RWPE2 (cell line): ENCODE results near the gene EPN1.

ENCODE experiments used
- ATAC-seq: fragments of 200-7000 bp; cut with Tn5 transposase; 3 replicates; pipeline ENCODE4 v1.9.1; 2021; ENCODE audit warnings: low read depth
- DNase-seq: peaks from one replicate; pipeline ENCODE4 v3.0.0-alpha.2; 2020; ENCODE audit warnings: low spot score
- H3K27ac ChIP-seq: fragments of 450-650 bp; 2 replicates; pipeline ENCODE4 v1.5.1; 2017; ENCODE audit warnings: mild to moderate bottlenecking; ENCODE audit not compliant: poor library complexity, severe bottlenecking
- H3K27me3 ChIP-seq: fragments of 250-450 bp; sonication (Bioruptor Pico); 2 replicates; pipeline ENCODE4 v1.5.1; 2021; ENCODE audit warnings: mild to moderate bottlenecking, moderate library complexity; ENCODE audit not compliant: insufficient read depth, poor library complexity, severe bottlenecking
- H3K36me3 ChIP-seq: fragments of 250-450 bp; sonication (Bioruptor Pico); 2 replicates; pipeline ENCODE4 v1.5.1; 2020; ENCODE audit warnings: low read depth, mild to moderate bottlenecking, moderate library complexity
- H3K4me1 ChIP-seq: fragments of 250-450 bp; sonication (Bioruptor Pico); 2 replicates; pipeline ENCODE4 v1.5.1; 2021; ENCODE audit warnings: mild to moderate bottlenecking, moderate library complexity; ENCODE audit not compliant: insufficient read depth, poor library complexity, severe bottlenecking
- H3K4me3 ChIP-seq: fragments of 250-450 bp; sonication (Bioruptor Pico); 2 replicates; pipeline ENCODE4 v1.5.1; 2021; ENCODE audit warnings: mild to moderate bottlenecking, moderate library complexity; ENCODE audit not compliant: severe bottlenecking
- H3K9me3 ChIP-seq: fragments of 250-450 bp; sonication (Bioruptor Pico); 2 replicates; pipeline ENCODE4 v1.5.1; 2021; ENCODE audit warnings: mild to moderate bottlenecking, moderate library complexity; ENCODE audit not compliant: severe bottlenecking
- TF ChIP-seq, protein P1 (sequence below): fragments of 450-650 bp; IDR thresholded peaks from one replicate; pipeline ENCODE4 v1.5.1; 2017; ENCODE audit warnings: mild to moderate bottlenecking, moderate library complexity; ENCODE audit not compliant: poor library complexity, severe bottlenecking

EPN1 gene

DNA sequence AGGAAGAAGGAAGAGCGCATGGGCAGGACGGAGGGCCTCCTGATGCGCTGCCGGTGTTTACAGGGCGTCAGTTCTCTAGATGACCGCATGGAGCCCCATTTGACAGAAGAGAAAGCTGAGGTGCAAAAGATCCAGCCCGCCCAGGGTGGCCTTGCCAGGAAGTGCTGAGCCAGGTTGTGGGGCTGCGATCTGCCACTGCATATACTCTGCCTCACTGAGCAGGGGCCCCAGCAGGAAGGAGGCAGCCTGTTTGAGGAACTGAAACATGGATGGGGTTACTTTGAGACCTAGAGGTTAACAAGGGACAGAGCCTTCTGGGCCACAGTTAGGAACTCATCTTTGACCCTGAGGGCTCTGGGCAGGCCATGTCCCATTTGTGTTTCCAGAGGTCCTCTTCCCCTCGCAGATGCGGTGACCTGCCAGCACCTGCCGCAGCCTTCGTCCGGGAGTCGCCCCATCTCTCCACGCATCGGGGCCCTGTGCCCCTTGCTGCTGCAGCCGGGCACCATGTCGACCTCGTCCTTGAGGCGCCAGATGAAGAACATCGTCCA, 3.2 kb downstream of the EPN1 start:
- peaks cover 80% of the 10 kb centered on the region for H3K36me3 ChIP-seq
- DNase-seq, result no peak

GRCh38 chr19:55679343-55680257, 4.6 kb downstream of the EPN1 start:
- H3K27me3 ChIP-seq, result no peaks in the 10 kb centered on the region
- no peak overlapping the region for H3K27ac ChIP-seq
- H3K4me1 ChIP-seq, result peaks cover 16% of the 10 kb centered on the region
- no peaks in the 10 kb centered on the region for H3K9me3 ChIP-seq
- TF ChIP-seq, protein P1, sequence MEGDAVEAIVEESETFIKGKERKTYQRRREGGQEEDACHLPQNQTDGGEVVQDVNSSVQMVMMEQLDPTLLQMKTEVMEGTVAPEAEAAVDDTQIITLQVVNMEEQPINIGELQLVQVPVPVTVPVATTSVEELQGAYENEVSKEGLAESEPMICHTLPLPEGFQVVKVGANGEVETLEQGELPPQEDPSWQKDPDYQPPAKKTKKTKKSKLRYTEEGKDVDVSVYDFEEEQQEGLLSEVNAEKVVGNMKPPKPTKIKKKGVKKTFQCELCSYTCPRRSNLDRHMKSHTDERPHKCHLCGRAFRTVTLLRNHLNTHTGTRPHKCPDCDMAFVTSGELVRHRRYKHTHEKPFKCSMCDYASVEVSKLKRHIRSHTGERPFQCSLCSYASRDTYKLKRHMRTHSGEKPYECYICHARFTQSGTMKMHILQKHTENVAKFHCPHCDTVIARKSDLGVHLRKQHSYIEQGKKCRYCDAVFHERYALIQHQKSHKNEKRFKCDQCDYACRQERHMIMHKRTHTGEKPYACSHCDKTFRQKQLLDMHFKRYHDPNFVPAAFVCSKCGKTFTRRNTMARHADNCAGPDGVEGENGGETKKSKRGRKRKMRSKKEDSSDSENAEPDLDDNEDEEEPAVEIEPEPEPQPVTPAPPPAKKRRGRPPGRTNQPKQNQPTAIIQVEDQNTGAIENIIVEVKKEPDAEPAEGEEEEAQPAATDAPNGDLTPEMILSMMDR, result no peak
- DNase-seq (no peak), ATAC-seq (peak; percentile 30; the same call in 2 of the 3 replicates)
- no peak overlapping the region for H3K4me3 ChIP-seq
- peaks cover 82% of the 10 kb centered on the region for H3K36me3 ChIP-seq

More for the DNA sequence above, 3.2 kb downstream of the EPN1 start:
- Histone ChIP-seq H3K4me3 (no peak overlapping the region), H3K9me3 (no peaks in the 10 kb centered on the region), H3K4me1 (peaks cover 16% of the 10 kb centered on the region), H3K27ac (no peak overlapping the region), H3K27me3 (no peaks in the 10 kb centered on the region)
- no peak for ATAC-seq
- TF ChIP-seq, protein P1, result no peak

GRCh38 chr19:55680339-55681130, 5.5 kb downstream of the EPN1 start:
- H3K27ac ChIP-seq, result no peak overlapping the region
- H3K4me3 ChIP-seq, result no peak overlapping the region
- H3K9me3 ChIP-seq, result no peaks in the 10 kb centered on the region
- TF ChIP-seq, protein P1, result no peak
- H3K36me3 ChIP-seq, result peaks cover 91% of the 10 kb centered on the region
- peaks cover 16% of the 10 kb centered on the region for H3K4me1 ChIP-seq
- no peaks in the 10 kb centered on the region for H3K27me3 ChIP-seq
- DNase-seq (no peak), ATAC-seq (no peak)

- ATAC-seq (no peak), DNase-seq (no peak)
- H3K36me3 ChIP-seq, result peaks cover 94% of the 10 kb centered on the region
- peaks cover 12% of the 10 kb centered on the region for H3K4me1 ChIP-seq
- no peaks in the 10 kb centered on the region for H3K9me3 ChIP-seq
- no peak overlapping the region for H3K4me3 ChIP-seq
- no peaks in the 10 kb centered on the region for H3K27me3 ChIP-seq
- H3K27ac ChIP-seq, result no peak overlapping the region
- TF ChIP-seq, protein P1, result no peak
These were observed 6.4 kb downstream of the EPN1 start for GRCh38 chr19:55681131-55682092.
